ENCODE measurements around the gene PLAGL1.

PLAGL1 gene

GRCh38 chr6:143964674-143965081 lies 43.4 kb downstream of the PLAGL1 start:
- no peak for DNase-seq

- no peak for DNase-seq
These were observed 44.7 kb downstream of the PLAGL1 start for GRCh38 chr6:143963158-143963919.

GRCh38 chr6:143961886-143962878 lies 45.9 kb downstream of the PLAGL1 start:
- no peak for DNase-seq

GRCh38 chr6:143961066-143961465 lies 47.0 kb downstream of the PLAGL1 start:
- no peak for DNase-seq

GRCh38 chr6:143959927-143960326 lies 48.1 kb downstream of the PLAGL1 start:
- DNase-seq, result no peak

GRCh38 chr6:143958839-143959399 lies 49.1 kb downstream of the PLAGL1 start:
- DNase-seq, result no peak

GRCh38 chr6:143957679-143958274 lies 50.3 kb downstream of the PLAGL1 start:
- DNase-seq, result no peak

GRCh38 chr6:143955971-143956370 lies 52.1 kb downstream of the PLAGL1 start:
- no peak for DNase-seq

GRCh38 chr6:143953922-143954321 lies 54.1 kb downstream of the PLAGL1 start:
- DNase-seq, result no peak

GRCh38 chr6:143952947-143953701 lies 54.9 kb downstream of the PLAGL1 start:
- DNase-seq, result no peak

- DNase-seq, result no peak
These were observed 55.8 kb downstream of the PLAGL1 start for GRCh38 chr6:143952060-143952778.

- no peak for DNase-seq
These were observed 57.2 kb downstream of the PLAGL1 start for GRCh38 chr6:143950875-143951274.

GRCh38 chr6:143949962-143950361 lies 58.1 kb downstream of the PLAGL1 start:
- DNase-seq, result no peak

- DNase-seq, result no peak
These were observed 58.5 kb downstream of the PLAGL1 start for GRCh38 chr6:143949535-143949934.

GRCh38 chr6:143948208-143948607 lies 59.9 kb downstream of the PLAGL1 start:
- no peak for DNase-seq

- peak; percentile 48 for DNase-seq
These were observed 66.0 kb downstream of the PLAGL1 start for GRCh38 chr6:143941852-143942627.

- DNase-seq, result peak; percentile 68
These were observed 68.0 kb downstream of the PLAGL1 start for GRCh38 chr6:143940011-143940597.

GRCh38 chr6:143939364-143939763 lies 68.7 kb downstream of the PLAGL1 start:
- DNase-seq, result no peak

- no peak for DNase-seq
These were observed 70.4 kb downstream of the PLAGL1 start for GRCh38 chr6:143937668-143937970.
